OCI-LY1 (cell line): Measurements from ENCODE around the gene CACNA1E.

Source experiments
- CTCF ChIP-seq: fragments of 200-600 bp; sonication (generic), shearing (Covaris generic); IDR thresholded peaks from 2 replicates; pipeline ENCODE4 v1.5.1; 2017; ENCODE audit warnings: mild to moderate bottlenecking, antibody characterized with exemption, low read length, moderate library complexity, mixed read lengths
- EZH2 ChIP-seq: fragments of 200-600 bp; sonication (generic), shearing (Covaris generic); IDR thresholded peaks from 2 replicates; pipeline ENCODE4 v1.8.0; 2017; ENCODE audit warnings: borderline replicate concordance, mixed run types, mild to moderate bottlenecking, antibody characterized with exemption, low read length, moderate library complexity, mixed read lengths

- no peak for TF ChIP-seq EZH2
- no peak for TF ChIP-seq CTCF
These were observed 163.4 kb downstream of the CACNA1E start for GRCh38 chr1:181646710-181647109.
